Gastroesophageal sphincter (tissue), 3 donors: Measurements from ENCODE around the gene TMEM266.

Experiments
- POLR2A ChIP-seq, 2 donors: fragments of 450-650 bp; IDR thresholded peaks; one replicate each; pipeline ENCODE4 v1.6.1; 2017; ENCODE audit warnings: antibody characterized with exemption in 2 of 2, mild to moderate bottlenecking in 2 of 2, moderate library complexity in 1 of 2
- TF ChIP-seq, protein P1 (sequence below), 4 experiments: fragments of 200-600 bp in 2 of 4; fragments of 450-650 bp in 2 of 4; sonication (generic) in 1 of 4; IDR thresholded peaks; one replicate each; pipeline ENCODE4 v1.5.1; 2017 to 2019; ENCODE audit warnings: antibody characterized with exemption in 4 of 4, mild to moderate bottlenecking in 2 of 4, moderate library complexity in 2 of 4

DNA sequence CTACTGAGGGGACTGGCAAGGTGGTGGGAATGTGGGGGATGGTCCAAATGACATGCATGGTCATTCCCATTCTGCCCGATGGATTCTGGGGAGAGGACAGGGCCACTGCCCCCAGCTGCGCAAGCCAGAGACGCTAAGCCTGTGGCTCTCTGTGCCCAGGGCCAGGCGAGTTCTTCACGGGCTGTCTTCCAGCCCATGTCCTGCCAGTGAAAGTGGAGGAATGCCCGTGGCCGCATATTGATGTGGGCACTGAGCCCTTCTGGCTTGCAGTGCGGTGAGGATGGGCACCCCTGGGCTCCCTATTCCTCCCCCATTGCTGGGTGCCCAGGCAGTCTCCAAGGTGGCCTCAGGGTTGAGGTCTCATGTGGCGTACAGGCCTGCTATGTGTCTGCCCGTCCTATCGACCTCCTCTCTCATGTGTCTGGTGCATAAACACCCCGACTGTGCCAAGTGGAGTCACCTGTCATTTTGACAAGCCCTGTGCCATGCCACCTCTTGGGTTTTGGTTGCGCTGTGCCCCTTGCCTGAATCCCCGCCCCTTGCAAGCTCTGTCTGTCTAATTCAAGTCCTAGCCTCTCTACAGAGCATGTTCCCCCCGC, 116.8 kb downstream of the TMEM266 start:
- no peak for TF ChIP-seq POLR2A (IDR thresholded peaks at IDR 0.05)
- TF ChIP-seq, protein P1, sequence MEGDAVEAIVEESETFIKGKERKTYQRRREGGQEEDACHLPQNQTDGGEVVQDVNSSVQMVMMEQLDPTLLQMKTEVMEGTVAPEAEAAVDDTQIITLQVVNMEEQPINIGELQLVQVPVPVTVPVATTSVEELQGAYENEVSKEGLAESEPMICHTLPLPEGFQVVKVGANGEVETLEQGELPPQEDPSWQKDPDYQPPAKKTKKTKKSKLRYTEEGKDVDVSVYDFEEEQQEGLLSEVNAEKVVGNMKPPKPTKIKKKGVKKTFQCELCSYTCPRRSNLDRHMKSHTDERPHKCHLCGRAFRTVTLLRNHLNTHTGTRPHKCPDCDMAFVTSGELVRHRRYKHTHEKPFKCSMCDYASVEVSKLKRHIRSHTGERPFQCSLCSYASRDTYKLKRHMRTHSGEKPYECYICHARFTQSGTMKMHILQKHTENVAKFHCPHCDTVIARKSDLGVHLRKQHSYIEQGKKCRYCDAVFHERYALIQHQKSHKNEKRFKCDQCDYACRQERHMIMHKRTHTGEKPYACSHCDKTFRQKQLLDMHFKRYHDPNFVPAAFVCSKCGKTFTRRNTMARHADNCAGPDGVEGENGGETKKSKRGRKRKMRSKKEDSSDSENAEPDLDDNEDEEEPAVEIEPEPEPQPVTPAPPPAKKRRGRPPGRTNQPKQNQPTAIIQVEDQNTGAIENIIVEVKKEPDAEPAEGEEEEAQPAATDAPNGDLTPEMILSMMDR (IDR thresholded peaks at IDR 0.05), result no peak
